NB4 (cell line): ENCODE results near the gene HIGD2A.
A peak's percentile ranks its signal among the peaks of the same experiment; 100 is the strongest.

Source experiments
- DNase-seq: peaks from one replicate; pipeline ENCODE4 v3.0.0; 2010; ENCODE audit warnings: low read depth
- H3K4me3 ChIP-seq: one replicate; pipeline ENCODE4 v1.5.1; 2011; ENCODE audit warnings: mild to moderate bottlenecking, low read depth, low read length, moderate library complexity
- MYC ChIP-seq: IDR thresholded peaks from 2 replicates; pipeline ENCODE4 v1.6.1; 2011; ENCODE audit warnings: low read depth, low read length
- POLR2A ChIP-seq: IDR thresholded peaks from 2 replicates; pipeline ENCODE4 v1.6.1; 2011; ENCODE audit warnings: mild to moderate bottlenecking; ENCODE audit not compliant: insufficient read length; ENCODE audit errors: extremely low read depth
- TF ChIP-seq, protein P1 (sequence below): IDR thresholded peaks from one replicate; pipeline ENCODE4 v1.5.1; 2012; ENCODE audit warnings: low read depth, low read length
- TF ChIP-seq, protein P2 (sequence below): IDR thresholded peaks from 2 replicates; pipeline ENCODE4 v1.6.1; 2011; ENCODE audit warnings: low read depth, low read length

HIGD2A gene

DNA sequence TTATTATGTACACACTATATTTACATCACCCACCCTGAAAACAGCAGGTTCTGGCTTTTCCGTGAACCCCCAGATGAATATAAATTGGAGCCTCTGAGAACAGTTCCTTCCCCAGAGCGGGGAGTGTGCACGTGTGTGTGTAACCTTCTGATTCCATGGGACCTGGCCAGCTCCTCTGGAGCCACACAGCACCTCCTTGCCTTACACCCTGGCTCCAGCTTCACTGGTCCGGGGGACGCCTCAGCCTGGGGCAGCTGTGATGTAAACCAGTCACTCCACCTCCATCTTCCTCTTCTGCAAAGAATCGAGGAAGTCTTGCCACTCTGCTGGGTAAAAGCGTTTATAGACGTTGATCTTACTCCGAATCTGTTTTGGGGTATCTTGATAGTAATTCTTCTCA lies 4.6 kb upstream of the HIGD2A start:
- TF ChIP-seq, protein P1, sequence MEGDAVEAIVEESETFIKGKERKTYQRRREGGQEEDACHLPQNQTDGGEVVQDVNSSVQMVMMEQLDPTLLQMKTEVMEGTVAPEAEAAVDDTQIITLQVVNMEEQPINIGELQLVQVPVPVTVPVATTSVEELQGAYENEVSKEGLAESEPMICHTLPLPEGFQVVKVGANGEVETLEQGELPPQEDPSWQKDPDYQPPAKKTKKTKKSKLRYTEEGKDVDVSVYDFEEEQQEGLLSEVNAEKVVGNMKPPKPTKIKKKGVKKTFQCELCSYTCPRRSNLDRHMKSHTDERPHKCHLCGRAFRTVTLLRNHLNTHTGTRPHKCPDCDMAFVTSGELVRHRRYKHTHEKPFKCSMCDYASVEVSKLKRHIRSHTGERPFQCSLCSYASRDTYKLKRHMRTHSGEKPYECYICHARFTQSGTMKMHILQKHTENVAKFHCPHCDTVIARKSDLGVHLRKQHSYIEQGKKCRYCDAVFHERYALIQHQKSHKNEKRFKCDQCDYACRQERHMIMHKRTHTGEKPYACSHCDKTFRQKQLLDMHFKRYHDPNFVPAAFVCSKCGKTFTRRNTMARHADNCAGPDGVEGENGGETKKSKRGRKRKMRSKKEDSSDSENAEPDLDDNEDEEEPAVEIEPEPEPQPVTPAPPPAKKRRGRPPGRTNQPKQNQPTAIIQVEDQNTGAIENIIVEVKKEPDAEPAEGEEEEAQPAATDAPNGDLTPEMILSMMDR: no peak
- TF ChIP-seq POLR2A (no peak), MYC (no peak)
- TF ChIP-seq, protein P2, sequence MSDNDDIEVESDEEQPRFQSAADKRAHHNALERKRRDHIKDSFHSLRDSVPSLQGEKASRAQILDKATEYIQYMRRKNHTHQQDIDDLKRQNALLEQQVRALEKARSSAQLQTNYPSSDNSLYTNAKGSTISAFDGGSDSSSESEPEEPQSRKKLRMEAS: no peak
- H3K4me3 ChIP-seq: no peak overlapping the region
- DNase-seq: no peak

DNA sequence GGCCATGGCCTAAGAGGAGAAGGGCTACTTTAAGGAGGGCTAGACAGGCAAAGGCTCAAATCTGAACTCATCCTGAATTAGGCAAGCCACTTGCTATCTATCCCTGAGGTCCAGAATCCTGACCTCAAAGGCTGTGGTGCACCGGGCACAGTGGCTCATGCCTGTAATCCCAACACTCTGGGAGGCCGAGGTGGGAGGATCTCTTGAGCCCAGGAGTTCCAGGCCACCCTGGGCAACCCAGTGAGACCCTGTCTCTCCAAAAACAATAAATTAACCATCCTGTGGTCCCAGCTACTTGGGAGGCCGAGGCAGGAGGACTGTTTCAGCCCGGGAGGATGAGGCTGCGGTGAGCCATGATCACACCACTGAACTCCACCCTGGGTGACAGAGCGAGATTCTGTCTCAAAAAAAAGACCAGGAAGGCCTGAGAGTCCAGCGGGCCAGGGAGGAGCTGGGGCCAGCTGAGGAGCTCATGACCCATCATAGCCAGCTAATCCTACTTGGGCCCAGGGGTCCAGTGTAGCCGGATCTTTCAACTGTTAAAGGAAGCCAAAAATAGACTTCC lies 4.1 kb upstream of the HIGD2A start:
- no peak for DNase-seq
- TF ChIP-seq, protein P1: no peak
- TF ChIP-seq, protein P2: no peak
- TF ChIP-seq POLR2A (no peak), MYC (no peak)
- H3K4me3 ChIP-seq: no peak overlapping the region

DNA sequence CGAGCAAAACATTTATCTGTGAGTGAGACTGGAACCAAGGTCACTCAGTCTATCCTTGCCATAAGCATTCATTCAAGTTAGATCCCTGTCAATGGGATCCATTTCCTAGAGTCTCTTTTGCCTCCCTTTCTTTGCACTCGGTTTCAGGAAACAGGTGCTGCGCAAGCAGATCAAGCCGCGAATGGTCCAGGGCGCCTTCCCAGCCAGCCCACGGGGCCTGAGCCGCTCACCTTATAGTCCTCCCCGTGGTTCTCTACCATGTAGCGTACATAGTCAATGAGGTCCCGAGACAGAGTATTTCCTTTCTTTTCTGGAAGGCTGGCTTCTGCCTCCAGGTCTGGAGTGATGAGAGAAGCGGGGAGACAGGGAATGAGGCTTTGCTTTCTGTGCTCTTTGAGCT lies 3.6 kb upstream of the HIGD2A start:
- TF ChIP-seq MYC: no peak
- no peak overlapping the region for H3K4me3 ChIP-seq

DNA sequence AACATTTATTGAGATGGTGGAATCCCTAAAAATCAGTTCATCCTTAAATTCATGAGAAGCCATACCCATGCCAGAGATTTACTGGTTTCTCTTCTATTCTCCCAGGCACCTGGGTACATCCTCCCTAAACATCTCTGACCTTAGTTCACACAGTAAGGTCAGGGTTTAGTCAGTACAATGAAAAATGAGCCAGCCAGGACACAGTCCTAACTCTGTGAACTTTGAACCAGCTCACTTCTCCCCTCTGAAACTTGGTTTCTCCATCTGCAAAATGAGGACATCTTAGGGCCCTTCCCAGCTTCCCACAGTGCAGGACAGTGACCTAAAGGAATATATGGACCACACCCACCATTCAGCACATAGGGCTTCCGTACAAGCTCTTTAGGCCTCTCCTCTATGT lies 2.1 kb upstream of the HIGD2A start:
- DNase-seq: no peak
- TF ChIP-seq MYC (no peak), POLR2A (no peak)
- TF ChIP-seq, protein P2: no peak
- TF ChIP-seq, protein P1: no peak
- peak overlapping the region; percentile 95 for H3K4me3 ChIP-seq

More for the DNA sequence above, 3.6 kb upstream of the HIGD2A start:
- no peak for DNase-seq

DNA sequence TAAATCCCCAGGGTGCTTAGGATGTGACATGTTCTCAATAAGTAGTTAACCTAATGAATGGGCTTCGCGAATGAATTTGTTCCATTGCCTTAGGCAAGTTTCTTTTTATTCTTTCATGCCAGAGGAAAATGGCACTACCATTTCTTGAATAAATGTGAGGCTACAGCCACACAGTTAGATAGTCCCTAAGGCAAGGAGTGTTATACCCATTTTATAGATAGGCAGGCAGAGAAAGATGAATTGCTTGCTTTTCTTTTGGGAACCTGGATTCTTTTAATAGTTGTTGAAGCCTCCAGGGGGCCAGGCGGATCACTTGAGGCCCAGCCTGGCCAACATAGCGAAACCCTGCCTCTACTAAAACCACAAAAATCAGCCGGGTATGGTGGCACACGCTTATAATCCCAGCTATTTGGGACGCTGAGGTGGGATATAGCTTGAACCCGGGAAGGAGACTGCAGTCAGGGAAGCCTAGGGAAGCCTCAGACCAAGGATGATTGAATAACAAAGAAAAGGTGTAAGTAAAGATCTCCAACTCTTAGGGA lies 1.1 kb upstream of the HIGD2A start:
- H3K4me3 ChIP-seq: peak overlapping the region; percentile 95
- TF ChIP-seq, protein P2: no peak
- no peak for TF ChIP-seq MYC
- TF ChIP-seq, protein P1: no peak
- TF ChIP-seq POLR2A: no peak
- no peak for DNase-seq

DNA sequence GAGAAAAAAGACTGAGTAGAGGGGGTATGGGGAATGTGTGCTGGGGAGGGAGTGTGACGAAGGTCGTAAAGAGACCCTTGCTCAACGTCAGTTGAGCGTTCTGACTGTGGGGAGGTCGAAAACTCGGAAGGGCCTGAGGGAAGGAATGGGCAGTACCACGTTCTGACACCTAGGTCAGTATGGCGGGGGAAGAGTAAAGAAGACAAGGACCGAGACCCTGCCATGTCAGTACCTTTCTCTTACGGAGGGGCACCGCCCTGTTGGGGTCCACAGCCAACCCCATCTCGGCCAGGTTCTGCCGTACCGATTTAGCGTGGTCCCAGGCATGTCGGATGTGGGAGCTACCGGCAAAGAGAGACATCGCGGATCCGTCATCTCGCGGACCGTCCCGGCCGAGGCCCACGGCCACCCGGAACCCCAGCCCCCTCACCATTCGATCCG lies 528 bp upstream of the HIGD2A start:
- TF ChIP-seq POLR2A (no peak), MYC (peak; percentile 44; the same call in 1 of the 2 replicates)
- TF ChIP-seq, protein P2: no peak
- TF ChIP-seq, protein P1: no peak
- H3K4me3 ChIP-seq: peak overlapping the region; percentile 95
- peak; percentile 64 for DNase-seq
